AG09309 (cell line): ENCODE data around the gene DCANP1.

Source experiments
- DNase-seq: peaks from one replicate; pipeline ENCODE4 v3.0.0-alpha.2; 2010; ENCODE audit warnings: low read depth
- H3K4me3 ChIP-seq: 2 replicates; pipeline ENCODE4 v1.5.1; 2011; ENCODE audit warnings: mild to moderate bottlenecking, low read depth, low read length, moderate library complexity; ENCODE audit not compliant: control insufficient read depth
- CTCF ChIP-seq: IDR thresholded peaks from 2 replicates; pipeline ENCODE4 v1.5.1; 2011; ENCODE audit warnings: mild to moderate bottlenecking, low read depth, low read length, inconsistent platforms; ENCODE audit not compliant: insufficient read depth, control insufficient read depth; ENCODE audit errors: missing control alignments

Gene DCANP1

GRCh38 chr5:135425641-135426040 lies 21.5 kb downstream of the DCANP1 start:
- DNase-seq = no peak
- TF ChIP-seq CTCF = no peak
- H3K4me3 ChIP-seq = no peak overlapping the region

GRCh38 chr5:135423846-135424168 lies 23.3 kb downstream of the DCANP1 start:
- no peak overlapping the region for H3K4me3 ChIP-seq
- DNase-seq = no peak
- TF ChIP-seq CTCF = no peak

- DNase-seq = no peak
- no peak for TF ChIP-seq CTCF
- H3K4me3 ChIP-seq = no peak overlapping the region
Observed at GRCh38 chr5:135423146-135423845, 23.9 kb downstream of the DCANP1 start.

DNA sequence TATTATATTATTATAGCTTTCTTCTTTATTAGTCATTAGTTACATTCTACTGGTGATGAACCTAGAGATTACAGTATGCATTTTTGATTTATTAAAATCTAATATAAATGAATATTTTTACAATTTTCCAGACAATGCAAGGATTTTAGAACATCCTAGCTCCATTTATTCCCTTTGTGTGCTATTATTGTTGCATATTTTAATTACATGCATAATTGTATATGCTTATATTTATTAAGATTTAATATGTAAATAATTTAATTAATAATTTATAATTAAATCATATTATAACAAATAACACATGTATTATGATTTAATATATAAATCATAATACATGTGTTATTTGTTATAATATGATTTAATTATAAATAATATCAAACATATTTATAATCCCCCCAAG lies 24.7 kb downstream of the DCANP1 start:
- no peak overlapping the region for H3K4me3 ChIP-seq
- DNase-seq = no peak
- TF ChIP-seq CTCF = no peak

GRCh38 chr5:135417083-135417482 lies 30.1 kb downstream of the DCANP1 start:
- TF ChIP-seq CTCF = no peak
- no peak for DNase-seq
- no peak overlapping the region for H3K4me3 ChIP-seq

DNA sequence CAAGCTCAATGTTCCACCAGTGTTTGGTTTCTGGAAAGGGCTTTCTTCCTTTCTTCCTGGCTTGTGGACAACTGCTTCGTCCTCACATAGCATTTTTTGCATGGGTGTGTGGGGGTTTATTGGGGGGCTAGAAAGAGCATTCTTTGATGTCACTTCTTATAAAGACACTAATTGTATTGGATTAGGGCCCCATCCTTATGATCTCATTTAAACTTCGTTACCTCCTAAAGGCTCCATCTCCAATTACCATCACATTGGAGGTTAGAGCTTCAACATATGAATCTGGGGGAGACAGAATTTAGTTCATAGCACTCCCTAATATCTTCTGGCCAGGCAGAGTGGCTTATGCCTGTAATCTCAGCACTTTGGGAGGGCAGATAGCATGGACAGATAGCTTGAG lies 42.1 kb downstream of the DCANP1 start:
- H3K4me3 ChIP-seq = no peak overlapping the region
- no peak for TF ChIP-seq CTCF
- no peak for DNase-seq

- no peak overlapping the region for H3K4me3 ChIP-seq
- DNase-seq = no peak
- no peak for TF ChIP-seq CTCF
Observed at GRCh38 chr5:135402031-135402430, 45.1 kb downstream of the DCANP1 start.
